Measurements from ENCODE around the gene SH3BP5.
A peak's percentile ranks its signal among the peaks of the same experiment; 100 is the strongest.

SH3BP5 gene

DNA sequence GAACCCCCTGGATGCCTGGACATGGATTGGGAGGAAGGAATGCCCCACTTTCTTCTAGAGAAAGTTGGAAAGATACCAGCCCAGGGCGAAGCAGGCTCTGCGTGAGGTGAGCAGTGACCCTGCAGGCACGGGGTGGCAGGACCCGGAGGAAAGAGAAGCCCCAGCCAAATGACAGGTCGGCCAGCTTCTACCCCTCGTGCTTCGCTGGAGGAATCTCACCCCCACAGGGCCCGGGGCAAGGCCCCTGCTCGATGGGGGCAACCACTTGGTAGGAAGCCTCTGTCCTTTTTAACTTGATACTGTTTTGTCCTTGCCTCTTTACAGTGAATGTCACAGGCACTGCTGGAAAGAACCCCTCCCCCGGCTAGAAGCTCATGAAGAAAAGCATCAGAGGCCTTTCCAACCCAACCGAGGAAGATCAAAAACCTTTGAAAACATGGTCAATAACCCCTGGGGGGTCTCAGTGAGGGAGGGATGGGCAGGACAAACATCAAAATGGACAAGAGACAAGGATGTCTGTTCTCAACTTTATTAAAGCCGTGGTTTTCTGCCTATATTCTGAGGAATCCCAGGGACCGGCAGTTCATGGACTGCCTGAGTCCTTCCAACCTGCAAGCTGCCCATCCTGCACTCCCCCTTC lies 54.4 kb downstream of the SH3BP5 start:
- H3K4me3 ChIP-seq (ENCODE audit: low read depth, low read length), result no peak overlapping the region
- no peak overlapping the region for H3K27ac ChIP-seq (ENCODE audit: low read depth, low read length)
- no peaks in the 10 kb centered on the region for H3K79me2 ChIP-seq (ENCODE audit: control insufficient read depth, insufficient read depth, low read length, unreplicated experiment)
- H2AFZ ChIP-seq (ENCODE audit: low read length, unreplicated experiment), result no peak overlapping the region
- no peaks in the 10 kb centered on the region for H3K27me3 ChIP-seq (ENCODE audit: insufficient read depth, low read length)
- H3K4me1 ChIP-seq (ENCODE audit: control insufficient read depth, insufficient read depth, low read length, unreplicated experiment), result no peaks in the 10 kb centered on the region
- H3K36me3 ChIP-seq (ENCODE audit: insufficient read depth, low read length), result no peaks in the 10 kb centered on the region

GRCh38 chr3:15276028-15276724 lies 56.2 kb downstream of the SH3BP5 start:
- H3K4me1 ChIP-seq (ENCODE audit: control insufficient read depth, insufficient read depth, low read length, unreplicated experiment), result no peaks in the 10 kb centered on the region
- H3K27ac ChIP-seq (ENCODE audit: low read depth, low read length), result no peak overlapping the region

DNA sequence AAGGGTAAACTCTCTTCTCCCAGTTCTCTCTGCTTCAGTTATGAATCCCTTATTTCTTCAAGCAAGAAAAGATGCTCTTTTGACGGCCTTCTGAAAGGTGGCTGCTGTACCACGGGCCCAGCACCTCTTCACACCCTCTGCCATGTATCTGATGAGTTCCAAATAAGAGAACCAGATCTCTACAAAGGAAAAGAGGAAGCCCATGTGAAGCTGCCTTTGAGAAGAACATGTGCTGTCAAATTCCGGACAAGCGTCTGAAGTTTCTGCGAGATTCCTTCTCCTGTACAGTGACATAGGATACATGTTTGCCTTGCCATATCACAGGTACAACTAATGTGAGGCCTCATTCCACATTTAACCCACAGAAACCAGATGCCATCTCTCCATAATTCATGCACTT lies 59.2 kb downstream of the SH3BP5 start:
- Histone ChIP-seq H3K79me2 (ENCODE audit: control insufficient read depth, insufficient read depth, low read length, unreplicated experiment) (no peaks in the 10 kb centered on the region), H3K4me1 (ENCODE audit: control insufficient read depth, insufficient read depth, low read length, unreplicated experiment) (peaks cover 21% of the 10 kb centered on the region), H3K4me3 (ENCODE audit: low read depth, low read length) (no peak overlapping the region), H3K27ac (ENCODE audit: low read depth, low read length) (no peak overlapping the region), H3K36me3 (ENCODE audit: insufficient read depth, low read length) (no peaks in the 10 kb centered on the region), H2AFZ (ENCODE audit: low read length, unreplicated experiment) (no peak overlapping the region), H3K27me3 (ENCODE audit: insufficient read depth, low read length) (no peaks in the 10 kb centered on the region)

More at GRCh38 chr3:15276028-15276724, 56.2 kb downstream of the SH3BP5 start:
- Histone ChIP-seq H3K27me3 (ENCODE audit: insufficient read depth, low read length) (no peaks in the 10 kb centered on the region), H3K4me3 (ENCODE audit: low read depth, low read length) (no peak overlapping the region), H2AFZ (ENCODE audit: low read length, unreplicated experiment) (no peak overlapping the region), H3K36me3 (ENCODE audit: insufficient read depth, low read length) (no peaks in the 10 kb centered on the region), H3K79me2 (ENCODE audit: control insufficient read depth, insufficient read depth, low read length, unreplicated experiment) (no peaks in the 10 kb centered on the region)

DNA sequence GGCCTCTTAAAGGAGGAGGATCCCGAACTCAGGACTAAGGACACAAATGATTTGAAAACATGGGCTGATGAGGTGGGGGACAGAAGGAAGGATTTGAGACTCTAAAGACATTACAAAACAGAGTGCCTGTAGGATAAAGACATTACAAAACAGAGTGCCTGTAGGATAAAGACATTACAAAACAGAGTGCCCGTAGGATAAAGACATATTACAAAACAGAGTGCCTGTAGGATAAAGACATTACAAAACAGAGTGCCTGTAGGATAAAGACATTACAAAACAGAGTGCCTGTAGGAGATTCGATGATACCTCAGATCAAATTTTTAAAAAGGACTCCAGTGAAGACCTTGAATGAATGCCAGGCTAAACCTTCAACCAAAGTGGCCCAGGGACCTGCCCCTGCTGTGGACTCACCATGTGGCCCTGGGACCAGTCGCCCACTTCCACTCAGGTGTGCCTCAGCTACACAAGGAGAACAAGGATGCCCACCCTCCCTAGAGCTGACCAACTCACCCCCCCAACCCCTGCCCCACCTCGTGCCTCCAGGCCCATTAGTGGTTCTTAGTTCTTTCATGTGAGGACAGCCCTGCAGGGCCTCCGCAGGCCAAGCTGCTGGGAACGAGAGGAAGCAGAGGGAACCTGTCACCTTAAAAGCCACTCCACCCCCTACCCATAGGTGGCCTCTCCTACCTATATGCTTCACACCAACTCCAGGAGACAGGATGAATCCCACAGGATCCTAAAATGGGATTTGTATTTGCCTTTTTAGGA lies 59.8 kb downstream of the SH3BP5 start:
- no peak overlapping the region for H2AFZ ChIP-seq (ENCODE audit: low read length, unreplicated experiment)
- H3K36me3 ChIP-seq (ENCODE audit: insufficient read depth, low read length), result no peaks in the 10 kb centered on the region
- no peaks in the 10 kb centered on the region for H3K79me2 ChIP-seq (ENCODE audit: control insufficient read depth, insufficient read depth, low read length, unreplicated experiment)
- H3K27ac ChIP-seq (ENCODE audit: low read depth, low read length), result no peak overlapping the region
- H3K4me1 ChIP-seq (ENCODE audit: control insufficient read depth, insufficient read depth, low read length, unreplicated experiment), result peaks cover 23% of the 10 kb centered on the region
- no peak overlapping the region for H3K4me3 ChIP-seq (ENCODE audit: low read depth, low read length)
- no peaks in the 10 kb centered on the region for H3K27me3 ChIP-seq (ENCODE audit: insufficient read depth, low read length)

GRCh38 chr3:15271785-15272381 lies 60.5 kb downstream of the SH3BP5 start:
- Histone ChIP-seq H3K79me2 (ENCODE audit: control insufficient read depth, insufficient read depth, low read length, unreplicated experiment) (no peaks in the 10 kb centered on the region), H3K4me1 (ENCODE audit: control insufficient read depth, insufficient read depth, low read length, unreplicated experiment) (peaks cover 23% of the 10 kb centered on the region), H3K4me3 (ENCODE audit: low read depth, low read length) (no peak overlapping the region), H2AFZ (ENCODE audit: low read length, unreplicated experiment) (no peak overlapping the region), H3K36me3 (ENCODE audit: insufficient read depth, low read length) (no peaks in the 10 kb centered on the region), H3K27ac (ENCODE audit: low read depth, low read length) (no peak overlapping the region), H3K27me3 (ENCODE audit: insufficient read depth, low read length) (no peaks in the 10 kb centered on the region)

DNA sequence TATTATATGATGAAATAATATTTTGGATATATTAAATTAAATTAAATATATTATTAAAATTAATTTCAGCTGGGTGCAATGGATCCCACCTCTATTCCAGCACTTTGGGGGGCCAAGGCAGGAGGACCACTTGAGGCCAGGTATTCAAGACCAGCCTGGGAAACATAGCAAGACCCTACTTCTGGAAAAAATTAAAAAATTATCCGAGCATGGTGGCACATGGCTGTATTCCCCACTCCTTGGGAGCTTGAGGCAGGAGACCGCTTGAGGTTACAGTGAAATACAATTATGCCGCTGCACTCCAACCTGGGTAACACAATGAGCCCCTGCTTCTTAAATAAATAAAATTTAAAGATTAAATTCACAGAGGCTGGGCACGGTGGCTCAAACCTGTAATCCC lies 61.4 kb downstream of the SH3BP5 start:
- no peaks in the 10 kb centered on the region for H3K79me2 ChIP-seq (ENCODE audit: control insufficient read depth, insufficient read depth, low read length, unreplicated experiment)
- no peak overlapping the region for H3K4me3 ChIP-seq (ENCODE audit: low read depth, low read length)
- peaks cover 23% of the 10 kb centered on the region for H3K4me1 ChIP-seq (ENCODE audit: control insufficient read depth, insufficient read depth, low read length, unreplicated experiment)
- no peaks in the 10 kb centered on the region for H3K27me3 ChIP-seq (ENCODE audit: insufficient read depth, low read length)
- no peak overlapping the region for H3K27ac ChIP-seq (ENCODE audit: low read depth, low read length)
- H2AFZ ChIP-seq (ENCODE audit: low read length, unreplicated experiment), result no peak overlapping the region
- H3K36me3 ChIP-seq (ENCODE audit: insufficient read depth, low read length), result no peaks in the 10 kb centered on the region

- peaks cover 23% of the 10 kb centered on the region for H3K4me1 ChIP-seq (ENCODE audit: control insufficient read depth, insufficient read depth, low read length, unreplicated experiment)
- H3K36me3 ChIP-seq (ENCODE audit: insufficient read depth, low read length), result no peaks in the 10 kb centered on the region
- no peaks in the 10 kb centered on the region for H3K27me3 ChIP-seq (ENCODE audit: insufficient read depth, low read length)
- H3K4me3 ChIP-seq (ENCODE audit: low read depth, low read length), result peak overlapping the region; percentile 10; the same call in 1 of the 2 replicates
- H3K79me2 ChIP-seq (ENCODE audit: control insufficient read depth, insufficient read depth, low read length, unreplicated experiment), result no peaks in the 10 kb centered on the region
- peak overlapping the region; percentile 82 for H3K27ac ChIP-seq (ENCODE audit: low read depth, low read length)
- no peak overlapping the region for H2AFZ ChIP-seq (ENCODE audit: low read length, unreplicated experiment)
Measured at GRCh38 chr3:15269091-15269989, 63.0 kb downstream of the SH3BP5 start.

DNA sequence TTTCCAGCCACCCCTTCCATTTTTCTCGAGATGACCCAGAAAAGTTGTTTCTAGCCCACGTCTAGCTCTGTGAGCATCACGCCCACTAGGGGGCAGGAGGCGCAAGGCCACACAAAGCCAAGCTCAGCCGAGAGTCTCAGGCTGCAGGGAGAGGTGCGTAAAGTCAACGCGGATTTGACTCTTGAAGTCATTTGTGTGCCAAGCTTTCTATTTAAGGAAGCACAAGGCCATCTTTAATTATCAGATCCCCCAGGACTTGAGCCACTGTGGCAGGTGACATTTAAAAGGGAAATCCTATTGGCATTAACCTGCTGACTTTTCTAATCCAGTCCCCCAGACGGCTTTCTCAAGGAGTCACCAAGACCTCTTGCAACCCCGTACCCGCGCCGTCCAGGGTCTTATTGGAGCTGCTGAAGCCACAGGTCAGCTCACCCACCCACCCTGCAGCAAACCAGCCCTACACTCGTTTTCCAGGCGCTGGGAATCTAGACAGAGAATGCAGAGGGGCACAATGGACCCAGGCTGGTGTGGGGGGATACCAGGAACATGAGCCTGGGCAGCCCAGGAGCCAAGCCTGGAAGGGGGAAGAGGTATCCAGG lies 64.3 kb downstream of the SH3BP5 start:
- no peak overlapping the region for H2AFZ ChIP-seq (ENCODE audit: low read length, unreplicated experiment)
- H3K27ac ChIP-seq (ENCODE audit: low read depth, low read length), result peak overlapping the region; percentile 82; the same call in 1 of the 2 replicates
- no peaks in the 10 kb centered on the region for H3K27me3 ChIP-seq (ENCODE audit: insufficient read depth, low read length)
- H3K36me3 ChIP-seq (ENCODE audit: insufficient read depth, low read length), result no peaks in the 10 kb centered on the region
- peaks cover 23% of the 10 kb centered on the region for H3K4me1 ChIP-seq (ENCODE audit: control insufficient read depth, insufficient read depth, low read length, unreplicated experiment)
- H3K4me3 ChIP-seq (ENCODE audit: low read depth, low read length), result no peak overlapping the region
- no peaks in the 10 kb centered on the region for H3K79me2 ChIP-seq (ENCODE audit: control insufficient read depth, insufficient read depth, low read length, unreplicated experiment)

DNA sequence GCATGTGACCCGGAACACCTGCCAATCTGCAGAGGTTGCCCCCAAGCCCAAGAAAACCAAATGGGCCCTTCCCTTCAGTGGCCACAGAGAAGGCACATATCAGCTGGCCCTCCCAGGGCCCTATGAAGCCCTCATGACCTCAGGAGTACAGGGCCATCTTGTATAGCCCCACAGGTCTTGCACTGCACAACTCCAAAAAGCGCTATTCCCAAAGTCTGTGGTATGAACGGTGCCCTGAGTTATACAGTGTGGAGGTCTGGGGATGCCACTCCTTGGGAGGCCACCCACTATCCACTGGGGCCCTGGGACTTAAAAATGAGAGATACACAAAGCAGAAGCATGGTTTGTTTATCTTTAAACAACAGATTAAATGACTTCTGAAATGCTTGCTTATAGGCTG lies 64.9 kb downstream of the SH3BP5 start:
- Histone ChIP-seq H3K4me1 (ENCODE audit: control insufficient read depth, insufficient read depth, low read length, unreplicated experiment) (peaks cover 23% of the 10 kb centered on the region), H3K79me2 (ENCODE audit: control insufficient read depth, insufficient read depth, low read length, unreplicated experiment) (no peaks in the 10 kb centered on the region), H3K27ac (ENCODE audit: low read depth, low read length) (no peak overlapping the region), H3K4me3 (ENCODE audit: low read depth, low read length) (no peak overlapping the region), H2AFZ (ENCODE audit: low read length, unreplicated experiment) (no peak overlapping the region), H3K27me3 (ENCODE audit: insufficient read depth, low read length) (no peaks in the 10 kb centered on the region), H3K36me3 (ENCODE audit: insufficient read depth, low read length) (no peaks in the 10 kb centered on the region)
